ENCODE data around the gene CHD5.
"Not testable (repeated sequence)": the region's sequence is repeated elsewhere in the genome, so short reads cannot be mapped to it uniquely, and the experiment has no call there.

The CHD5 gene

GRCh38 chr1:6081901-6082300, 98.2 kb downstream of the CHD5 start:
- DNase-seq = no peak

- no peak for DNase-seq
Observed at GRCh38 chr1:6080469-6080868, 99.7 kb downstream of the CHD5 start.

GRCh38 chr1:6077919-6078318, 102.2 kb downstream of the CHD5 start:
- DNase-seq = no peak

GRCh38 chr1:6077506-6077905, 102.6 kb downstream of the CHD5 start:
- no peak for DNase-seq

- not testable (repeated sequence) for DNase-seq
Observed at GRCh38 chr1:6077061-6077460, 103.1 kb downstream of the CHD5 start.

GRCh38 chr1:6075748-6076147, 104.4 kb downstream of the CHD5 start:
- no peak for DNase-seq

- DNase-seq = no peak
Observed at GRCh38 chr1:6074192-6074901, 105.8 kb downstream of the CHD5 start.

- no peak for DNase-seq
Observed at GRCh38 chr1:6073480-6074053, 106.6 kb downstream of the CHD5 start.

GRCh38 chr1:6072774-6073479, 107.2 kb downstream of the CHD5 start:
- no peak for DNase-seq

- DNase-seq = no peak
Observed at GRCh38 chr1:6071219-6071618, 108.9 kb downstream of the CHD5 start.

GRCh38 chr1:6070450-6070974, 109.6 kb downstream of the CHD5 start:
- DNase-seq = no peak

GRCh38 chr1:6069573-6069972, 110.5 kb downstream of the CHD5 start:
- DNase-seq = no peak

GRCh38 chr1:6068932-6069331, 111.2 kb downstream of the CHD5 start:
- no peak for DNase-seq

- DNase-seq = no peak
Observed at GRCh38 chr1:6068073-6068472, 112.0 kb downstream of the CHD5 start.

GRCh38 chr1:6066680-6067079, 113.4 kb downstream of the CHD5 start:
- no peak for DNase-seq

- DNase-seq = no peak
Observed at GRCh38 chr1:6065093-6065858, 114.8 kb downstream of the CHD5 start.

- DNase-seq = not testable (repeated sequence)
Observed at GRCh38 chr1:6063532-6064053, 116.5 kb downstream of the CHD5 start.

GRCh38 chr1:6062670-6063069, 117.5 kb downstream of the CHD5 start:
- DNase-seq = no peak

GRCh38 chr1:6059866-6060265, 120.3 kb downstream of the CHD5 start:
- no peak for DNase-seq

- no peak for DNase-seq
Observed at GRCh38 chr1:6057170-6057845, 122.8 kb downstream of the CHD5 start.

GRCh38 chr1:6056572-6056948, 123.6 kb downstream of the CHD5 start:
- DNase-seq = no peak

GRCh38 chr1:6054596-6054995, 125.5 kb downstream of the CHD5 start:
- DNase-seq = no peak

Data from T-helper 1 cell (primary cell).